ENCODE data around the gene ASS1. TPM values are rescaled to one million over a fixed set of nuclear protein-coding genes. Genes with fewer than 3 reads are reported as not detected.

ASS1 gene
- total and polyA plus RNA-seq, 7 donors, result 31.0 to 74.4 (median 67.0) TPM

GRCh38 chr9:130430734-130431535, 13.8 kb upstream of the ASS1 start:
- peak in 1 of 2 donors; percentile 43 for DNase-seq
- Histone ChIP-seq H3K36me3 (ENCODE audit: insufficient read depth in 1 of 2, low read depth in 1 of 2) (no peaks in the 10 kb centered on the region), H3K9me3 (no peaks in the 10 kb centered on the region), H3K4me1 (no peaks in the 10 kb centered on the region), H3K4me3 (no peak overlapping the region), H3K27ac (no peak overlapping the region), H3K27me3 (ENCODE audit: insufficient read depth in 3 of 3, low read length in 2 of 3) (peaks cover 0 to 31% (median 4%) of the 10 kb centered on the region in 3 donors)
- ATAC-seq, result no peak
- intact Hi-C loops (cut with DNase I), result no loop called here
- 87 to 96% (median 91%) methylated on average over 21 to 22 of the region's 22 CpGs for WGBS, 3 donors
- no peak for TF ChIP-seq CTCF (IDR thresholded peaks at IDR 0.05)

DNA sequence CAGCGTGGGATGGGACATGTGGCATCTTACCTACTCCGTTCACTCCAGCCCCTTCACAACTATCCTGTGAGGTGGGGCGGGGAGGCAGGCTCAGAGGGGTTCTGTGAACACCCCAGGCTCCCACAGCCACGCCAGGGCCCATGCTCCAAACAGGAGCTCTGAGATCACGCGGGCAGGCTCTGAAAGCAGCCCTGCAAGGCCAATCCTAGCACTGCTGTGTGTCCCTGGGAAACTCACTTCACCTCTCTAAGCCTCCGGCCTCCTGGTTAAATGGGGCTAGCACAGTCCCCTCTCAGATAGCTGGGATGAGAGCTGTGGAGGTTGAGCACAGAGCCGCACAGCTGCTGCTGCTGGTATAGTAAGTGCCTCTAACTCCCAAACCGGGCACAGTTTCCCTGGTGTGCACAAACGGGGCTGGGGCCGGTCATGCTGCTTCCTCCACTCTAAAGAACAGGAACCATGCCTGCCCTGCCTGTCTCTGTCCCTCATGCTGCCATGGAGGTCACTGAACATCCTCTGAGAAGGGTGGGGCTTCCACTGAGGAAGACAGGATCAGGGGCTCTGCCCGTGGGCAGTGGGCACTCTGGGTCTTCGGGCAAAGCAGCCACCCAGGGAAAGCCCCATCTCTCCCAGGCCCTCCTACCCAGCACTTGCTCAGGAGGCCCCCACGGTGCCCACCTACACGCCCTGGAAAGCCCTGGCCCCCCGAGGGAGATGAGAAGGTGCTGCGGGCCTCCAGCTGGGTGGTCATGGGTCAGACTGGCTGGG, 13.0 kb upstream of the ASS1 start:
- Histone ChIP-seq H3K36me3 (ENCODE audit: insufficient read depth in 1 of 2, low read depth in 1 of 2) (no peaks in the 10 kb centered on the region), H3K27me3 (ENCODE audit: insufficient read depth in 3 of 3, low read length in 2 of 3) (peaks cover 0 to 30% (median 4%) of the 10 kb centered on the region in 3 donors), H3K27ac (no peak overlapping the region), H3K4me3 (no peak overlapping the region), H3K4me1 (no peaks in the 10 kb centered on the region), H3K9me3 (no peaks in the 10 kb centered on the region)
- TF ChIP-seq CTCF (IDR thresholded peaks at IDR 0.05), result no peak
- intact Hi-C loops (cut with DNase I), result no loop called here
- no peak for ATAC-seq
- DNase-seq, result peak in 1 of 2 donors; percentile 46
- 78 to 85% (median 82%) methylated on average over 17 of the region's 17 CpGs for whole genome bisulfite sequencing, 3 donors

DNA sequence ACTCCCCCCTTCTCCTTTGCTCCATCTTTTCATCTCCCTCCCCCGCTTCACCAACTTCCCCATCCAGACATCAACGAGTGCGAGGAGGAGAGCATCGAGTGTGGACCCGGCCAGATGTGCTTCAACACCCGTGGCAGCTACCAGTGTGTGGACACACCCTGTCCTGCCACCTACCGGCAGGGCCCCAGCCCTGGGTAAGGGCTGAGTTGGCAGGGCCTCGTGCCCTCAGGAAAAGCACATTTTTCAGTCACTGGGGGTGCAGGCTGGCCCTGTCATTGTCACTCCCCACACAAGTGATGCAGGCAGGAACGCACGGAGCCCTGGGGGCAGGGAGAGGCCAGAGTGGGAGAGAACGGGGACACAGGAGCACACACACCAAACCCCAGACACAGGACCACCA, 12.4 kb upstream of the ASS1 start:
- H3K36me3 ChIP-seq (ENCODE audit: insufficient read depth in 1 of 2, low read depth in 1 of 2), result no peaks in the 10 kb centered on the region
- no peak overlapping the region for H3K4me3 ChIP-seq
- peak in 1 of 2 donors; percentile 34 for DNase-seq
- intact Hi-C loops (cut with DNase I), result no loop called here
- H3K27me3 ChIP-seq (ENCODE audit: insufficient read depth in 3 of 3, low read length in 2 of 3), result peaks cover 0 to 30% (median 4%) of the 10 kb centered on the region in 3 donors
- H3K4me1 ChIP-seq, result no peaks in the 10 kb centered on the region
- ATAC-seq, result no peak
- WGBS, 3 donors, result 59 to 66% (median 62%) methylated on average over 10 to 11 of the region's 11 CpGs
- H3K27ac ChIP-seq, result no peak overlapping the region
- no peak for TF ChIP-seq CTCF (IDR thresholded peaks at IDR 0.05)
- no peaks in the 10 kb centered on the region for H3K9me3 ChIP-seq

GRCh38 chr9:130432796-130433167, 12.0 kb upstream of the ASS1 start:
- Histone ChIP-seq H3K27me3 (ENCODE audit: insufficient read depth in 3 of 3, low read length in 2 of 3) (peaks cover 0 to 29% (median 4%) of the 10 kb centered on the region in 3 donors), H3K4me1 (no peaks in the 10 kb centered on the region), H3K4me3 (peak overlapping the region; percentile 36), H3K27ac (no peak overlapping the region), H3K36me3 (ENCODE audit: insufficient read depth in 1 of 2, low read depth in 1 of 2) (no peaks in the 10 kb centered on the region), H3K9me3 (no peaks in the 10 kb centered on the region)
- WGBS, 3 donors, result 60 to 74% (median 66%) methylated on average over 16 of the region's 16 CpGs
- DNase-seq, result peak in 1 of 2 donors; percentile 48
- TF ChIP-seq CTCF (IDR thresholded peaks at IDR 0.05), result no peak
- no peak for ATAC-seq
- intact Hi-C loops (cut with DNase I), result no loop called here
